Mesendoderm (in vitro differentiated cells): ENCODE measurements around the gene TLL2.

Experiments
- DNase-seq: peaks from one replicate; pipeline ENCODE4 v3.0.0; 2013
- H2AK5ac ChIP-seq: 2 replicates; pipeline ENCODE4 v1.6.1; 2013; ENCODE audit warnings: low read length, inconsistent platforms
- H2BK120ac ChIP-seq: 2 replicates; pipeline ENCODE4 v1.6.1; 2013; ENCODE audit warnings: low read depth, mild to moderate bottlenecking, low read length, moderate library complexity, mixed read lengths
- H2BK15ac ChIP-seq: replicated peaks from 2 replicates; pipeline ENCODE4 v1.6.1; 2013; ENCODE audit warnings: low read depth, mild to moderate bottlenecking, moderate library complexity
- H2BK5ac ChIP-seq: 2 replicates; pipeline ENCODE4 v1.6.1; 2013; ENCODE audit warnings: low read length, inconsistent platforms
- H3K18ac ChIP-seq: 2 replicates; pipeline ENCODE4 v1.6.1; 2013; ENCODE audit warnings: mild to moderate bottlenecking, low read length, mixed read lengths
- H3K23ac ChIP-seq: one replicate; pipeline ENCODE4 v1.6.1; 2013; ENCODE audit warnings: low read length
- H3K27ac ChIP-seq: 2 replicates; pipeline ENCODE4 v1.5.1; 2013; ENCODE audit warnings: low read depth, mild to moderate bottlenecking, inconsistent platforms, low read length, moderate library complexity
- H3K27me3 ChIP-seq: 2 replicates; pipeline ENCODE4 v1.6.1; 2013; ENCODE audit warnings: low read length, control low read depth, mild to moderate bottlenecking, inconsistent platforms; ENCODE audit not compliant: insufficient read depth, poor library complexity
- H3K36me3 ChIP-seq: 2 replicates; pipeline ENCODE4 v1.6.1; 2013; ENCODE audit warnings: low read length, inconsistent platforms; ENCODE audit not compliant: control insufficient read depth, insufficient read depth
- H3K4ac ChIP-seq: one replicate; pipeline ENCODE4 v1.6.1; 2013; ENCODE audit warnings: low read depth, mild to moderate bottlenecking, low read length, moderate library complexity
- H3K4me1 ChIP-seq: 2 replicates; pipeline ENCODE4 v1.6.1; 2013; ENCODE audit warnings: low read depth, low read length, inconsistent platforms; ENCODE audit not compliant: control insufficient read depth
- H3K4me2 ChIP-seq: 2 replicates; pipeline ENCODE4 v1.6.1; 2013; ENCODE audit warnings: low read length
- H3K4me3 ChIP-seq: 2 replicates; pipeline ENCODE4 v1.5.1; 2013; ENCODE audit warnings: mild to moderate bottlenecking, low read length
- H3K56ac ChIP-seq: one replicate; pipeline ENCODE4 v1.6.1; 2013; ENCODE audit warnings: low read length
- H3K79me1 ChIP-seq: 2 replicates; pipeline ENCODE4 v1.6.1; 2013; ENCODE audit warnings: low read length, inconsistent platforms
- H3K79me2 ChIP-seq: 2 replicates; pipeline ENCODE4 v1.6.1; 2013; ENCODE audit warnings: mild to moderate bottlenecking, low read length; ENCODE audit not compliant: control insufficient read depth, insufficient read depth
- H3K9ac ChIP-seq: 2 replicates; pipeline ENCODE4 v1.6.1; 2013; ENCODE audit warnings: low read length, inconsistent platforms
- H4K5ac ChIP-seq: one replicate; pipeline ENCODE4 v1.6.1; 2013; ENCODE audit warnings: low read length
- H4K8ac ChIP-seq: one replicate; pipeline ENCODE4 v1.6.1; 2013; ENCODE audit warnings: low read depth, mild to moderate bottlenecking, control low read depth, low read length, moderate library complexity
- WGBS: extraction: QIAGEN DNeasy Blood & Tissue Kit; methylation state at CpG from one replicate; pipeline ENCODE4 v1.1.7; 2013; ENCODE audit warnings: low lambda C conversion rate, missing lambda C conversion rate; ENCODE audit not compliant: insufficient coverage; ENCODE audit errors: extremely low coverage; 5-methylcytosine and 5-hydroxymethylcytosine counted together

TLL2 gene

GRCh38 chr10:96468845-96469244 lies 44.9 kb downstream of the TLL2 start:
- Histone ChIP-seq H3K79me2 (no peaks in the 10 kb centered on the region), H4K8ac (no peak overlapping the region), H3K56ac (no peak overlapping the region), H3K4me3 (no peak overlapping the region), H2AK5ac (no peak overlapping the region), H3K4ac (no peak overlapping the region), H4K5ac (no peak overlapping the region), H3K18ac (no peak overlapping the region), H3K27me3 (no peaks in the 10 kb centered on the region), H3K4me2 (no peak overlapping the region), H3K9ac (no peak overlapping the region), H3K79me1 (no peaks in the 10 kb centered on the region), H2BK120ac (no peak overlapping the region), H3K23ac (no peak overlapping the region), H3K27ac (no peak overlapping the region), H2BK15ac (no peak overlapping the region), H2BK5ac (no peak overlapping the region), H3K4me1 (no peaks in the 10 kb centered on the region), H3K36me3 (no peaks in the 10 kb centered on the region)
- WGBS: no CpG with 5 or more reads among the region's 5 CpGs
- no peak for DNase-seq

- no peak overlapping the region for H3K27ac ChIP-seq
- H3K79me1 ChIP-seq: no peaks in the 10 kb centered on the region
- no peak overlapping the region for H3K4me3 ChIP-seq
- H3K4me2 ChIP-seq: no peak overlapping the region
- no peak overlapping the region for H3K9ac ChIP-seq
- no peak overlapping the region for H3K23ac ChIP-seq
- no peak overlapping the region for H2BK120ac ChIP-seq
- no peaks in the 10 kb centered on the region for H3K79me2 ChIP-seq
- H4K8ac ChIP-seq: no peak overlapping the region
- no peak for DNase-seq
- no CpG with 5 or more reads among the region's 6 CpGs for WGBS
- no peak overlapping the region for H3K56ac ChIP-seq
- no peak overlapping the region for H2BK15ac ChIP-seq
- no peaks in the 10 kb centered on the region for H3K36me3 ChIP-seq
- H3K4ac ChIP-seq: no peak overlapping the region
- no peaks in the 10 kb centered on the region for H3K4me1 ChIP-seq
- no peak overlapping the region for H2AK5ac ChIP-seq
- H3K18ac ChIP-seq: no peak overlapping the region
- no peak overlapping the region for H4K5ac ChIP-seq
- H3K27me3 ChIP-seq: no peaks in the 10 kb centered on the region
- no peak overlapping the region for H2BK5ac ChIP-seq
Measured at GRCh38 chr10:96465599-96465998, 48.1 kb downstream of the TLL2 start.

GRCh38 chr10:96463562-96463961 lies 50.2 kb downstream of the TLL2 start:
- Histone ChIP-seq H3K56ac (no peak overlapping the region), H3K36me3 (no peaks in the 10 kb centered on the region), H4K8ac (no peak overlapping the region), H3K79me2 (no peaks in the 10 kb centered on the region), H3K9ac (no peak overlapping the region), H2BK5ac (no peak overlapping the region), H3K27ac (no peak overlapping the region), H3K4me1 (no peaks in the 10 kb centered on the region), H2BK120ac (no peak overlapping the region), H3K18ac (no peak overlapping the region), H3K4me2 (no peak overlapping the region), H3K79me1 (no peaks in the 10 kb centered on the region), H3K4ac (no peak overlapping the region), H3K4me3 (no peak overlapping the region), H4K5ac (no peak overlapping the region), H3K27me3 (no peaks in the 10 kb centered on the region), H2BK15ac (no peak overlapping the region), H2AK5ac (no peak overlapping the region), H3K23ac (no peak overlapping the region)
- WGBS: no CpG with 5 or more reads among the region's 3 CpGs
- DNase-seq: no peak

GRCh38 chr10:96462606-96463151 lies 51.0 kb downstream of the TLL2 start:
- Histone ChIP-seq H3K79me1 (no peaks in the 10 kb centered on the region), H3K4me3 (no peak overlapping the region), H3K4me2 (no peak overlapping the region), H4K5ac (no peak overlapping the region), H3K4ac (no peak overlapping the region), H2AK5ac (no peak overlapping the region), H3K4me1 (no peaks in the 10 kb centered on the region), H2BK5ac (no peak overlapping the region), H2BK15ac (no peak overlapping the region), H2BK120ac (no peak overlapping the region), H3K56ac (no peak overlapping the region), H3K9ac (no peak overlapping the region), H4K8ac (no peak overlapping the region), H3K27ac (no peak overlapping the region), H3K18ac (no peak overlapping the region), H3K79me2 (no peaks in the 10 kb centered on the region), H3K36me3 (no peaks in the 10 kb centered on the region), H3K27me3 (no peaks in the 10 kb centered on the region), H3K23ac (no peak overlapping the region)
- no peak for DNase-seq
- WGBS: no CpG with 5 or more reads among the region's 6 CpGs

DNA sequence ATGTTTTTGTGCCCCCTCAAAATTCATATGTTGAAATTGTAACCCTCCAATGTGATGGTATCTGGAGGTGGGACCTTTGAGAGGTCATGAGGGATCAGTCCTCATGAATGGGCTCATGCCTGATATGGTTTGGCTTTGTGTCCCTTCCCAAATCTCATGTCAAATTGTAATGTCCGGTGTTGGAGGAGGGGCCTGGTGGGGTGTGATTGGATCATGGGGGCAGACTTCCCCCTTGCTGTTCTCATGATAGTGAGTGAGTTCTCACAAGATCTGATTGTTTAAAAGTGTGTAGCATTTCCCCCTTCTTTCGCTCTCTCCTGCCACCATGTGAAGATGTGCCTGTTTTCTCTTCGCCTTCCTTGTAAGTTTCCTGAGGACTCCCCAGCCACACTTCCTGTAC lies 53.4 kb downstream of the TLL2 start:
- H4K5ac ChIP-seq: no peak overlapping the region
- H2AK5ac ChIP-seq: no peak overlapping the region
- no peak for DNase-seq
- H3K27ac ChIP-seq: no peak overlapping the region
- H3K9ac ChIP-seq: no peak overlapping the region
- H3K79me1 ChIP-seq: no peaks in the 10 kb centered on the region
- no peak overlapping the region for H3K23ac ChIP-seq
- H3K18ac ChIP-seq: no peak overlapping the region
- no peak overlapping the region for H2BK15ac ChIP-seq
- H3K27me3 ChIP-seq: no peaks in the 10 kb centered on the region
- no peak overlapping the region for H3K56ac ChIP-seq
- no peak overlapping the region for H3K4ac ChIP-seq
- WGBS: no CpG with 5 or more reads among the region's 3 CpGs
- no peak overlapping the region for H3K4me2 ChIP-seq
- H3K4me1 ChIP-seq: peaks cover 4% of the 10 kb centered on the region
- H4K8ac ChIP-seq: no peak overlapping the region
- H3K36me3 ChIP-seq: no peaks in the 10 kb centered on the region
- H2BK5ac ChIP-seq: no peak overlapping the region
- H3K79me2 ChIP-seq: no peaks in the 10 kb centered on the region
- no peak overlapping the region for H3K4me3 ChIP-seq
- no peak overlapping the region for H2BK120ac ChIP-seq

GRCh38 chr10:96457341-96457740 lies 56.4 kb downstream of the TLL2 start:
- no peaks in the 10 kb centered on the region for H3K79me2 ChIP-seq
- H2BK15ac ChIP-seq: no peak overlapping the region
- H3K18ac ChIP-seq: no peak overlapping the region
- H3K4me3 ChIP-seq: no peak overlapping the region
- no peak overlapping the region for H2BK5ac ChIP-seq
- no peak overlapping the region for H2BK120ac ChIP-seq
- no peaks in the 10 kb centered on the region for H3K36me3 ChIP-seq
- H3K9ac ChIP-seq: no peak overlapping the region
- H3K79me1 ChIP-seq: no peaks in the 10 kb centered on the region
- H4K8ac ChIP-seq: no peak overlapping the region
- H3K4me2 ChIP-seq: no peak overlapping the region
- no peak overlapping the region for H3K4ac ChIP-seq
- peaks cover 4% of the 10 kb centered on the region for H3K4me1 ChIP-seq
- no peak for DNase-seq
- H3K23ac ChIP-seq: no peak overlapping the region
- H4K5ac ChIP-seq: no peak overlapping the region
- H3K56ac ChIP-seq: no peak overlapping the region
- H2AK5ac ChIP-seq: no peak overlapping the region
- H3K27ac ChIP-seq: no peak overlapping the region
- H3K27me3 ChIP-seq: no peaks in the 10 kb centered on the region
- no CpG with 5 or more reads among the region's 5 CpGs for WGBS
